ENCODE results near the gene TMEM18. TPM values are rescaled to one million over a fixed set of nuclear protein-coding genes. Genes with fewer than 3 reads are reported as not detected.

Gene TMEM18
- 11.4 and 12.3 TPM in 2 replicates for total RNA-seq

GRCh38 chr2:677056-677958 lies at the start of gene TMEM18:
TSS of gene TMEM18 (minus strand) at chr2:677406. CDS start at chr2:677345, 61 bp downstream.

